ENCODE measurements around the gene PDSS2. TPM values are rescaled to one million over a fixed set of nuclear protein-coding genes. Genes with fewer than 3 reads are reported as not detected.

The PDSS2 gene
- total RNA-seq, 1 donor from 2014 or later, result 7.9 TPM

DNA sequence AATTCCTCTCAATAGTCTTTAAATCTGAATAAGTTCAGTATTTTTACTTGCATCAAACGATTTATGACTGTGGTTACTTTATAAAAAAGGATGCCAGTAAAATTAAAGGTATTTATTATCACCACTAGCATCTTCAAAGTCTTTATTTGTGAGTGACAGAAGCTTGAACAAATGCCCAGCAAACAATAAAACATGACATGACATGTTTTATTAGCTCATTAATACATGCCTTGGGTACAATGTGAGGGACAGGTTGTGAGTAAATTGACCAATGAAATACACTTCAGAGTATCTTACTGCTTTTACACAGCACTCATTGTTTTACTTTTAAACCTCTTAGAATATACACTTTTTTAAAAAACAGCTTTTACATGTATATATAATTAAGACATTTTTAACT, 230.6 kb downstream of the PDSS2 start:
- H3K36me3 Mint-ChIP-seq (ENCODE audit: low read depth, unreplicated experiment), result no peaks in the 10 kb centered on the region
- H3K27ac Mint-ChIP-seq (ENCODE audit: unreplicated experiment), result no peak overlapping the region
- peaks cover 2% of the 10 kb centered on the region for H3K27me3 Mint-ChIP-seq (ENCODE audit: unreplicated experiment)
- peaks cover 6% of the 10 kb centered on the region for H3K4me1 Mint-ChIP-seq (ENCODE audit: unreplicated experiment)
- no peak overlapping the region for H3K4me3 Mint-ChIP-seq (ENCODE audit: unreplicated experiment)
- TF ChIP-seq, protein P1, sequence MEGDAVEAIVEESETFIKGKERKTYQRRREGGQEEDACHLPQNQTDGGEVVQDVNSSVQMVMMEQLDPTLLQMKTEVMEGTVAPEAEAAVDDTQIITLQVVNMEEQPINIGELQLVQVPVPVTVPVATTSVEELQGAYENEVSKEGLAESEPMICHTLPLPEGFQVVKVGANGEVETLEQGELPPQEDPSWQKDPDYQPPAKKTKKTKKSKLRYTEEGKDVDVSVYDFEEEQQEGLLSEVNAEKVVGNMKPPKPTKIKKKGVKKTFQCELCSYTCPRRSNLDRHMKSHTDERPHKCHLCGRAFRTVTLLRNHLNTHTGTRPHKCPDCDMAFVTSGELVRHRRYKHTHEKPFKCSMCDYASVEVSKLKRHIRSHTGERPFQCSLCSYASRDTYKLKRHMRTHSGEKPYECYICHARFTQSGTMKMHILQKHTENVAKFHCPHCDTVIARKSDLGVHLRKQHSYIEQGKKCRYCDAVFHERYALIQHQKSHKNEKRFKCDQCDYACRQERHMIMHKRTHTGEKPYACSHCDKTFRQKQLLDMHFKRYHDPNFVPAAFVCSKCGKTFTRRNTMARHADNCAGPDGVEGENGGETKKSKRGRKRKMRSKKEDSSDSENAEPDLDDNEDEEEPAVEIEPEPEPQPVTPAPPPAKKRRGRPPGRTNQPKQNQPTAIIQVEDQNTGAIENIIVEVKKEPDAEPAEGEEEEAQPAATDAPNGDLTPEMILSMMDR (IDR thresholded peaks at IDR 0.05; ENCODE audit: unreplicated experiment), result no peak
- DNase-seq (ENCODE audit: low spot score), result no peak
- H3K9me3 Mint-ChIP-seq (ENCODE audit: unreplicated experiment), result no peaks in the 10 kb centered on the region

DNA sequence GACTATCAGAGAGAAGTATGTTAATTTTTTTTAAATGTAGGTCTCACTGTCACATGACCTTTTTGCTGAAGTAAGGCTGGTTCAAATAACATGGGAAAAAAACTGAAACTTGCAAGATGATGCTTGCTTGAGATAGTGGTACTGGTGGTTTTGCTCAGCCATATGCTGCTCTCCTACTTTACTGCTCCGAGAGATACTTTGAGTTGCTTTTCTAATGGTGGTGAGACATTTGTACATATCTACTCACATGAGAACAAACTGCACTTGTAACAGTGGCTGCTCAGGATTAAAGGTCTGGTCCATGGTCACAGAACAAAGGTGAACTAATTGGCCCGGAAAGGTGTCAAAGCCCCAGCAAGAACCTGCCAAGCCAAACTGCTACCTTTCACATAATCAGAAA, 237.8 kb downstream of the PDSS2 start:
- Mint-ChIP-seq H3K27ac (ENCODE audit: unreplicated experiment) (no peak overlapping the region), H3K4me3 (ENCODE audit: unreplicated experiment) (no peak overlapping the region), H3K36me3 (ENCODE audit: low read depth, unreplicated experiment) (no peaks in the 10 kb centered on the region), H3K4me1 (ENCODE audit: unreplicated experiment) (peaks cover 6% of the 10 kb centered on the region), H3K9me3 (ENCODE audit: unreplicated experiment) (no peaks in the 10 kb centered on the region), H3K27me3 (ENCODE audit: unreplicated experiment) (peaks cover 2% of the 10 kb centered on the region)
- TF ChIP-seq, protein P1 (IDR thresholded peaks at IDR 0.05; ENCODE audit: unreplicated experiment), result no peak
- no peak for DNase-seq (ENCODE audit: low spot score)

- TF ChIP-seq, protein P1 (IDR thresholded peaks at IDR 0.05; ENCODE audit: unreplicated experiment), result no peak
- DNase-seq (ENCODE audit: low spot score), result no peak
- no peak overlapping the region for H3K27ac Mint-ChIP-seq (ENCODE audit: unreplicated experiment)
- H3K36me3 Mint-ChIP-seq (ENCODE audit: low read depth, unreplicated experiment), result no peaks in the 10 kb centered on the region
- H3K4me3 Mint-ChIP-seq (ENCODE audit: unreplicated experiment), result no peak overlapping the region
- peaks cover 2% of the 10 kb centered on the region for H3K27me3 Mint-ChIP-seq (ENCODE audit: unreplicated experiment)
- H3K9me3 Mint-ChIP-seq (ENCODE audit: unreplicated experiment), result no peaks in the 10 kb centered on the region
- peaks cover 7% of the 10 kb centered on the region for H3K4me1 Mint-ChIP-seq (ENCODE audit: unreplicated experiment)
Measured at GRCh38 chr6:107219851-107220250, 239.5 kb downstream of the PDSS2 start.

GRCh38 chr6:107218142-107218541, 241.2 kb downstream of the PDSS2 start:
- no peaks in the 10 kb centered on the region for H3K36me3 Mint-ChIP-seq (ENCODE audit: low read depth, unreplicated experiment)
- H3K27ac Mint-ChIP-seq (ENCODE audit: unreplicated experiment), result no peak overlapping the region

DNA sequence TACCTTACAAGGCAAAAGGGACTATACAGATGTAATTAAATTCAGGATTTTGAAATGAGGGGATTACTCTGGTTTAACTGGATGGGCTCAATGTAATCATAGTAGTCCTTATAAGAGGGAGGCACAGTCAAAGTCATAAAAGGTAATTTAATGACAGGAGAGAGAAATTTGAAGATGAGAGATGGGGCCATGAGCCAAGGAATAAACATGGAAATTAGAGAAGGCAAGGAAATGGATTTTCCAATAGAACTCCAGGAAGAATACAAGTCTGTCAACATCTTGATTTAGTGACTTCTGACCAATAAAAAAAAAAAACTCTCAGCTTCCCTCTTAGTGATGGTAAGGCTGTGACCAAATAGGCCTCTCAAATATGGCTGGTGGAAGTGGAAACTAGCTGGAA, 242.1 kb downstream of the PDSS2 start:
- Mint-ChIP-seq H3K27ac (ENCODE audit: unreplicated experiment) (no peak overlapping the region), H3K4me1 (ENCODE audit: unreplicated experiment) (peaks cover 7% of the 10 kb centered on the region), H3K36me3 (ENCODE audit: low read depth, unreplicated experiment) (no peaks in the 10 kb centered on the region), H3K9me3 (ENCODE audit: unreplicated experiment) (no peaks in the 10 kb centered on the region), H3K27me3 (ENCODE audit: unreplicated experiment) (no peaks in the 10 kb centered on the region), H3K4me3 (ENCODE audit: unreplicated experiment) (no peak overlapping the region)
- DNase-seq (ENCODE audit: low spot score), result no peak
- TF ChIP-seq, protein P1 (IDR thresholded peaks at IDR 0.05; ENCODE audit: unreplicated experiment), result no peak

More at GRCh38 chr6:107218142-107218541, 241.2 kb downstream of the PDSS2 start:
- Mint-ChIP-seq H3K9me3 (ENCODE audit: unreplicated experiment) (no peaks in the 10 kb centered on the region), H3K4me1 (ENCODE audit: unreplicated experiment) (peaks cover 7% of the 10 kb centered on the region), H3K27me3 (ENCODE audit: unreplicated experiment) (no peaks in the 10 kb centered on the region), H3K4me3 (ENCODE audit: unreplicated experiment) (no peak overlapping the region)
- TF ChIP-seq, protein P1 (IDR thresholded peaks at IDR 0.05; ENCODE audit: unreplicated experiment), result no peak
- DNase-seq (ENCODE audit: low spot score), result no peak
